Activated B cell treated with CpG ODN at 0.5 μM for 24 hours (primary cell): ENCODE measurements around the gene UBR4. TPM values are rescaled to one million over a fixed set of nuclear protein-coding genes. Genes with fewer than 3 reads are reported as not detected.
"Not testable (repeated sequence)": the region's sequence is repeated elsewhere in the genome, so short reads cannot be mapped to it uniquely, and the experiment has no call there.

Source experiments
- ATAC-seq: fragments of 200-7000 bp; cut with Tn5 transposase; one replicate; pipeline ENCODE4 v1.10.0; 2021; ENCODE audit warnings: low read depth, mild to moderate bottlenecking, moderate library complexity
- CTCF ChIA-PET: fragments of 350-600 bp; sonication (Branson Sonifier 250); formaldehyde crosslinking; loops from one replicate; lab custom pipeline; 2021; ENCODE audit warnings: antibody characterized with exemption; lab: Charles Lee
- POLR2A ChIA-PET: fragments of 350-600 bp; sonication (Branson Sonifier 250); formaldehyde crosslinking; loops from one replicate; lab custom pipeline; 2021; ENCODE audit warnings: antibody characterized with exemption; lab: Charles Lee
- DNase-seq: peaks from one replicate; pipeline ENCODE4 v3.0.0; 2022
- H3K27ac Mint-ChIP-seq: one replicate; pipeline ENCODE4 v1.8.0; 2020; ENCODE audit warnings: mixed read lengths
- H3K27me3 Mint-ChIP-seq: one replicate; pipeline ENCODE4 v1.8.0; 2021; ENCODE audit warnings: mixed read lengths
- H3K36me3 Mint-ChIP-seq: one replicate; pipeline ENCODE4 v1.8.0; 2021; ENCODE audit warnings: low read depth, mixed read lengths
- H3K4me1 Mint-ChIP-seq: one replicate; pipeline ENCODE4 v1.8.0; 2021; ENCODE audit warnings: mixed read lengths
- H3K4me3 Mint-ChIP-seq: one replicate; pipeline ENCODE4 v1.8.0; 2020; ENCODE audit warnings: mild to moderate bottlenecking, mixed read lengths
- H3K9me3 Mint-ChIP-seq: one replicate; pipeline ENCODE4 v1.8.0; 2020; ENCODE audit warnings: mixed read lengths
- intact Hi-C: fragments of 100-400 bp; cut with micrococcal nuclease; formaldehyde crosslinking; loops from one replicate; pipeline ENCODE4 v1.15.1; 2024
- total RNA-seq: library from RNA; stranded (reverse); gene quantifications from 2 replicates; pipeline ENCODE4 v1.2.3, GENCODE V29; 2022
- TF ChIP-seq, protein P1 (sequence below): fragments of 200-600 bp; IDR thresholded peaks from one replicate; pipeline ENCODE4 v1.8.0; 2022; ENCODE audit warnings: antibody characterized with exemption, mild to moderate bottlenecking

UBR4 gene
- 221 and 262 TPM in 2 replicates for total RNA-seq

DNA sequence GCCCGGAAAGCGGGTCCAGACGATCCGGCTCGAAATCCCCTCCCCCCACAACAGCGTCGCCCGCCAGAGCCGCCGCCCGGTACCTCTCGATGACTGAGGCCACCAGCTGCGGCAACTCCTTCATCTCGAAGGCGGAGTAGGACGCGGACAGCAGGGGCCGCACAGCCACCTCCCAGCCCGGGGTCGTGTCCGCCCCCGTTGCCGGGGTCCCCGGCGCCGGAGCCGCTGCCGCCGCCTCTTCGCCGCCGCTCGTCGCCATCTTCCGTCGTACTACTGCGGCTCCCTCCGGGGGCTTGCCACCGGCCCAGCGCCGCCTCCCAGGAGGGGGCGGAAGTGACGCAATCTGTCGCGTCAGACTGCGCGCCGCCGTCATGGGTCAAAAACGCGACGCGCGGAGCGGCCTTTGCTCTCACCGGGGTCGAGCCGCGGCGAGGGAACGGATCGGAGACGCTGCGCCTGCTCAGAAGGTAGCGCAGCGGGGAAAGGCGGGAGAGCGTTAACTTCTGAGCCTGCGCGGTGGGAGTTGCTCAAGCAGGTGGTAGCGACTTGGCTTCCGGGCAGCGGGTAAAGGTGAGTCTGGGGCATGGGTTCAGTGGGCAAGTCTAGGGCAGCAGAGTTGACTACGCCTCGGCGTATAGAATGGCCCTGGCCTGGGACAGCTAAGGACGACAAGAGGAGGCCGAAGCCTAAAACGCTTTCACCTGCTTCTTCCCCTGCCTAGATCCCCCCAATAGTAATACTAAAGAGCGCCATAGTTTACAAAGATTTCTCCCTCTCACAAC is at the start of gene UBR4:
TSS of gene UBR4 (minus strand) at position 277 of the 782 bp plus-strand sequence. CDS start at position 259, 18 bp downstream.
- Mint-ChIP-seq H3K4me3 (peak within 1 kb of the TSS; percentile 95), H3K4me1 (peaks cover 57% of the 10 kb centered on the region), H3K27ac (peak within 1 kb of the TSS; percentile 97), H3K9me3 (no peaks in the 10 kb centered on the region), H3K27me3 (no peaks in the 10 kb centered on the region), H3K36me3 (peaks cover 48% of the 10 kb centered on the region)
- ChIA-PET POLR2A (interaction anchor here (0.9 to 3.7 kb wide), 7 partner anchors 10 to 387 kb away, joined by 3 to 22 read pairs (median 4); partner anchors contain the start of genes EMC1 and MRTO4), CTCF (interaction anchor here (0.9 to 1.0 kb wide), 2 partner anchors 31 to 41 kb away, joined by 3 read pairs; partner anchors contain the start of genes EMC1 and MRTO4)
- DNase-seq = peak; percentile 98
- intact Hi-C loops = loop anchor here (1.0 to 5.0 kb wide), 6 partner anchors 41 to 1297 kb away; partner anchors contain the start of genes ALDH4A1, CAPZB, EMC1 and IFFO2
- TF ChIP-seq, protein P1, sequence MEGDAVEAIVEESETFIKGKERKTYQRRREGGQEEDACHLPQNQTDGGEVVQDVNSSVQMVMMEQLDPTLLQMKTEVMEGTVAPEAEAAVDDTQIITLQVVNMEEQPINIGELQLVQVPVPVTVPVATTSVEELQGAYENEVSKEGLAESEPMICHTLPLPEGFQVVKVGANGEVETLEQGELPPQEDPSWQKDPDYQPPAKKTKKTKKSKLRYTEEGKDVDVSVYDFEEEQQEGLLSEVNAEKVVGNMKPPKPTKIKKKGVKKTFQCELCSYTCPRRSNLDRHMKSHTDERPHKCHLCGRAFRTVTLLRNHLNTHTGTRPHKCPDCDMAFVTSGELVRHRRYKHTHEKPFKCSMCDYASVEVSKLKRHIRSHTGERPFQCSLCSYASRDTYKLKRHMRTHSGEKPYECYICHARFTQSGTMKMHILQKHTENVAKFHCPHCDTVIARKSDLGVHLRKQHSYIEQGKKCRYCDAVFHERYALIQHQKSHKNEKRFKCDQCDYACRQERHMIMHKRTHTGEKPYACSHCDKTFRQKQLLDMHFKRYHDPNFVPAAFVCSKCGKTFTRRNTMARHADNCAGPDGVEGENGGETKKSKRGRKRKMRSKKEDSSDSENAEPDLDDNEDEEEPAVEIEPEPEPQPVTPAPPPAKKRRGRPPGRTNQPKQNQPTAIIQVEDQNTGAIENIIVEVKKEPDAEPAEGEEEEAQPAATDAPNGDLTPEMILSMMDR = no peak
- ATAC-seq = peak; percentile 77

DNA sequence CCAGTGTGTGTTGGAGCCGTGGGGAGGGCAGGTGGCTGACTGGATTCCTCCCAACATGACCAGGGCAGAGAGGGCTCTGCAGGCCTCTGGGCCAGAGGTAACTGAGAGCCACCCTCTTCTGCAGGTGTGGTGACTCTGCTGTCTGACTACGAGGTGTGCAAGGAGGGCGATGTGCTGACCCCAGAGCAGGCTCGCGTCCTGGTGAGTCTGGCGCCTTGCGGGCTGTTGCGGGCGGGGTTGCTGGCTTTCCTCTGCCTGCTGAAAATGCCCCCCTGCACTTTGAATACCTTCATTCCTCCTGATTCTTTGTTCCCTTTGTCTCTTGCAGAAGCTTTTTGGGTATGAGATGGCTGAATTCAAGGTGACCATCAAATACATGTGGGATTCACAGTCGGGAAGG is 48.3 kb upstream of the UBR4 start:
- no peaks in the 10 kb centered on the region for H3K9me3 Mint-ChIP-seq
- ChIA-PET POLR2A (no interaction called here), CTCF (interaction anchor here (0.5 kb wide), 1 partner anchor 326 kb away, joined by 4 read pairs; no protein-coding TSS in a partner anchor)
- no peaks in the 10 kb centered on the region for H3K27me3 Mint-ChIP-seq
- H3K36me3 Mint-ChIP-seq = peaks cover 62% of the 10 kb centered on the region
- no peak for DNase-seq
- ATAC-seq = no peak
- H3K27ac Mint-ChIP-seq = no peak overlapping the region
- peaks cover 5% of the 10 kb centered on the region for H3K4me1 Mint-ChIP-seq
- no peak overlapping the region for H3K4me3 Mint-ChIP-seq
- intact Hi-C loops = no loop called here
- TF ChIP-seq, protein P1 = no peak

DNA sequence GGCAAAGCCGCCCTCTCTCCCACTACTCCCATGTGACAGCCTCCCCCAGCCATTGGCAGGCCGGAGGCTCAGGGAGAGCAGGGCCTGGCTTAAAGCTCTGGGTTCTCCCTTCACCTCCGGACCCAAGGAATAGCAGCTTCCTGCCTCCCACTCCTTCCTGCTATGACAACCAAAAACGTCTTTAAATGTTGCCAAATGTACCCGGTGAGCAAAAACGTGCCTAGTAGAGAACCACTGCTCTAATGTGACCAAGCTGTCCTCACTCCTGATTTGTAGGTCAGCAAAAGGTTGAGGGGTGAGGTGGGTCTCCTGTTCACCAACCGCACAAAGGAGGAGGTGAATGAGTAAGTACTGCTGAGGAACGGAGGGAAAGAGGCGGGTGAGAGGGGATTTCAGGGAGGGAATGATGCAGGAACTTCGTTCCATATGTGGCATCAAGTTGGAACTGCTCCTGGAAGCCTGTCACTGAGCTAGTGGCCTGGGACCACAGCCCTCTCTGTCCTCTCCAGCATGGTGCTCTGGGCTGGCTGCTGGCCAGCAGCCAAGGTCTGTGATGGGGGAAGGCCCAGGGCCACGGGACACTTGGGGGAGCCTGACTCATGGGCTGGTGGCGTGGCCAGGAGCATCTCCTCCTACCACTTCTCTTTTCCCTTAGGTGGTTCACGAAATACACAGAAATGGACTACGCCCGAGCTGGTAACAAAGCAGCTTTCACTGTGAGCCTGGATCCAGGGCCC is 47.3 kb upstream of the UBR4 start:
- TF ChIP-seq, protein P1 = no peak
- Mint-ChIP-seq H3K27me3 (no peaks in the 10 kb centered on the region), H3K4me3 (no peak overlapping the region), H3K27ac (no peak overlapping the region), H3K9me3 (no peaks in the 10 kb centered on the region), H3K4me1 (peaks cover 14% of the 10 kb centered on the region), H3K36me3 (peaks cover 62% of the 10 kb centered on the region)
- intact Hi-C loops = no loop called here
- POLR2A ChIA-PET = no interaction called here
- ATAC-seq = no peak
- CTCF ChIA-PET = no interaction called here
- no peak for DNase-seq

DNA sequence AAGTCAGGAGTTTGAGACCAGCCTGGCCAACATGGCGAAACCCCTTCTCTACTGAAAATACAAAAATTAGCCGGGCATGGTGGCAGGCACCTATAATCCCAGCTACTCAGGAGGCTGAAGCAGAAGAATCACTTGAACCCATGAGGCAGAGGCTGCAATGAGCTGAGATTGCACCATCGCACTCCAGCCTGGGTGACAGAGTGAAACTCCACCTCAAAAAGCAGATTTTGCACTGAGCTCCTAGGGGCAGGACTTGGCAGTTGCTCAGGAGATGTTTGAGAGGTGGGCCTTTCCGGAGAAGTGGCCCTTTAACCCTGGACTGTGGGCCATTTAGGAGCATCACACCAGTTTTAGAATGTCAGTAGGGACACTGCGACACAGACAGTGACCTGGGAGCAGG is 46.2 kb upstream of the UBR4 start:
- ATAC-seq, POLR2A ChIA-PET, H3K27ac Mint-ChIP-seq, H3K27me3 Mint-ChIP-seq, DNase-seq, H3K4me3 Mint-ChIP-seq, H3K9me3 Mint-ChIP-seq, intact Hi-C loops: not testable (repeated sequence)
- H3K36me3 Mint-ChIP-seq = peaks cover 69% of the 10 kb centered on the region
- peaks cover 21% of the 10 kb centered on the region for H3K4me1 Mint-ChIP-seq
- CTCF ChIA-PET = interaction anchor here (0.6 kb wide), 1 partner anchor 15 kb away, joined by 4 read pairs; no protein-coding TSS in a partner anchor

DNA sequence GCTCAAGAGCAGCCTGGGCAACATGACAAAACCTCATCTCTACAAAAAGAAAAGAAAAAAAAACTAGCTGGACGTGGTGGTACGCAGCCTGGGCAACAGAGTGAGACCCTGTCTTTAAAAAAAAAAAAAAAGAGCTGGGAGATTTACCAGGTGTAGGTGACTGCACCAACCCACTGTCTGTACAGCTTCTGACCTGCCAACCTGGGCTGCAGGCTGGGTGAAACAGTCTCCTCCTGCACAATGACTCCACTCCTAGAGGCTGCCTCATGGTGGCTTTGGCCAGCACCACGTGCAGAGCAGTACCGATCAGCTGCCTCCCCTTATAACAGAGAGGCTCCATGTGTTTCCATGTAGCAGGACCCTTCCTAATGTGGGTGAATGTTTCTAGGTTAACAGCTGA is 45.2 kb upstream of the UBR4 start:
- no peaks in the 10 kb centered on the region for H3K27me3 Mint-ChIP-seq
- TF ChIP-seq, protein P1 = no peak
- no peaks in the 10 kb centered on the region for H3K9me3 Mint-ChIP-seq
- ChIA-PET POLR2A (interaction anchor here (0.6 kb wide), 1 partner anchor 27 kb away, joined by 7 read pairs; no protein-coding TSS in a partner anchor), CTCF (interaction anchor here (0.6 kb wide), 1 partner anchor 12 kb away, joined by 3 read pairs; no protein-coding TSS in a partner anchor)
- intact Hi-C loops = no loop called here
- H3K36me3 Mint-ChIP-seq = peaks cover 65% of the 10 kb centered on the region
- H3K27ac Mint-ChIP-seq = peak overlapping the region; percentile 7
- ATAC-seq (no peak), DNase-seq (no peak)
- H3K4me3 Mint-ChIP-seq = no peak overlapping the region
- H3K4me1 Mint-ChIP-seq = peaks cover 30% of the 10 kb centered on the region
